ENCODE measurements around the gene SIGLEC10.

DNA sequence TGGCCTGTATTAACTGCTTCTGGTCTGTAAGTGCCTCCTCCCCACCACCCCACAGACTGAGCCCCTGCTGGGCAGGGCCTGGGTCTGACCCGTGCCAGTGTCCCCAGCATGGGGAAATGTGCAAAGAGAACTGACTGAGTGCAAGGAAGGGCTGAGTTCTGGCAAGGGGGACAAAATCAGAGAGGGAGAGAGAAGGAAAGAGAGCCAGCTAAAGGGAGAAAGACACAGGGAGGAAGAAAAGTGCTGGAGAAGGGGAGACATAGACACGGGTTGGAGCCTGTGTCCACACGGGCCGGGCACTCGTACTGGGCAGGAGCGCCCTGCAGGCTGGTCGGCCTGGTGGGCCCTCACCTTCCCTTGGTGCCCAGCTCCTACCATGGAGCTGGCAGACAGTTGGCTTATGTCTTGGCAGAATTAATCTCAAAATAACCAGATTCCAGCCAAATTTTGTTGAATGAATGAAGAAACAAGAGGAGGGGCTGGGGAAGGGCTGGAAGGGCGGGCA is 46.2 kb downstream of the SIGLEC10 start:
- TF ChIP-seq EZH2 (IDR thresholded peaks at IDR 0.05; ENCODE audit: borderline replicate concordance, low read depth, low read length, severe bottlenecking), result no peak
- TF ChIP-seq CTCF (IDR thresholded peaks at IDR 0.05; ENCODE audit: borderline replicate concordance, extremely low read depth, low read length, poor library complexity, severe bottlenecking), result no peak

Measured in DND-41 (cell line).